GM18498 (cell line): ENCODE data around the gene RNASEH2C.
"Not testable (repeated sequence)": the region's sequence is repeated elsewhere in the genome, so short reads cannot be mapped to it uniquely, and the experiment has no call there.

Source experiments
- ATAC-seq: cut with Tn5 transposase; IDR thresholded peaks from one replicate; pipeline ENCODE4 v1.9.1; 2021; ENCODE audit warnings: mild to moderate bottlenecking, moderate library complexity; ENCODE audit not compliant: unreplicated experiment

The RNASEH2C gene

GRCh38 chr11:65720211-65720934 is at the start of gene RNASEH2C:
RNASEH2C (minus strand) TSS chr11:65720798; CDS start chr11:65720758, 40 bp downstream.
- peak; percentile 85 for ATAC-seq

DNA sequence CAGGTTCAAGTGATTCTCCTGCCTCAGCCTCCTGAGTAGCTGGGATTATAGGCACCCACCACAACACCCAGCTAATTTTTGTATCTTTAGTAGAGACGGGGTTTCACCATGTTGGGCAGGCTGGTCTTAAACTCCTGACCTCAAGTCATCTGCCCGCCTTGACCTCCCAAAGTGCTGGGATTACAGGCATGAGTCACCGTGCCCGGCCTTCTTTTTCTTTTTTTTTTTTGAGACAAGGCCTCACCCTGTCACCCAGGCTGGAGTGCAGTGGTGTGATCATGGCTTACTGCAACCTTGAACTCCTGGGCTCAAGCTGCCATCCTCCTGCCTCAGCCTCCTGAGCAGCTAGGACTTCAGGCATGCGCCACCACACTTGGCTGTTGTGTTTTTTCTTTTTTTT is 47.2 kb upstream of the RNASEH2C start:
- ATAC-seq, result not testable (repeated sequence)

DNA sequence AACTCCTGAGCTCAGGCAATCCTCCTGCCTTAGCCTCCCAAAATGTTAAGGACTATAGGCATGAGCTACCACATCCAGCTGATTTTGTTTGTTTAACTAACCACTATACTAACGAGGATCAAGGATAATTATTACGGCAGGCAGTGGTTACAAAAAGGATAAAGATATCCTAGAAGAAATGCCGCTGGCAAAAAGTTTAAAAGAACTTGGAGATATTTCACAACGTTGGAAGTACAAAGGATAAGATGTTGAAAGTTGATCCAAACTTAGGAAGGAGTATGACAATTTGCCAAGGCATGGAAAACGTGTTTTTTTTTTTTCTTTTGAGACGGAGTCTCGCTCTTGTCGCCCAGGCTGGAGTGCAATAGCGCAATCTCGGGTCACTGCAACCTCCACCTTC is 46.8 kb upstream of the RNASEH2C start:
- no peak for ATAC-seq

DNA sequence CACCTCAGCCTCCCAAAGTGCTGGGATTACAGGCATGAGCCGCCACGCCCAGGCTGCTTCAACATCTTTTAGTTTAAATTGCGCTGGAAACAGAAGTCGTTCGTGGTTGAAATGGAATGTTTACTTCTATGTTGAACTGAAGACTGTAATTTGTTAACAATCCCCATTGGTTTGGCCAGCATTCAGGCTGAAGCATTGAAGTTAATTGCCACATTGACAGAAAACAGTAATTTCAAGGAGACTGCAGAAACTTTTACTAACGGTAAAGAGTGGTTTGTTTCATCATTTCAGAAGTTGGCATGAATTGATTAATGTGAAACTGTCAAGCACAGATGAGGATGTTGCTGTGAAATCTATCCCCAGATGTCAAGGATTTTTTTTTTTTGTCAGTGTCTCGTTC is 45.9 kb upstream of the RNASEH2C start:
- ATAC-seq, result no peak

- no peak for ATAC-seq
These were observed 43.8 kb upstream of the RNASEH2C start for GRCh38 chr11:65764434-65764833.

DNA sequence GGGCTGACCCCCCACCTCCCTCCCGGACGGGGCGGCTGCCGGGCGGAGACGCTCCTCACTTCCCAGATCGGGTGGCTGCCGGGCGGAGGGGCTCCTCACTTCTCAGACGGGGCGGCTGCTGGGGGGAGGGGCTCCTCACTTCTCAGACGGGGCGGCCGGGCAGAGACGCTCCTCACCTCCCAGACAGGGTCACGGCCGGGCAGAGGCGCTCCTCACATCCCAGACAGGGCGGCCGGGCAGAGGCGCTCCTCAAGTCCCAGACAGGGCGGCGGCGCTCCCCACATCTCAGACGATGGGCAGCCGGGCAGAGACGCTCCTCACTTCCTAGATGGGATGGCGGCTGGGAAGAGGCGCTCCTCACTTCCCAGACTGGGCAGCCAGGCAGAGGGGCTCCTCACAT is 42.2 kb upstream of the RNASEH2C start:
- ATAC-seq, result not testable (repeated sequence)

GRCh38 chr11:65762169-65762568 is 41.6 kb upstream of the RNASEH2C start:
- not testable (repeated sequence) for ATAC-seq

DNA sequence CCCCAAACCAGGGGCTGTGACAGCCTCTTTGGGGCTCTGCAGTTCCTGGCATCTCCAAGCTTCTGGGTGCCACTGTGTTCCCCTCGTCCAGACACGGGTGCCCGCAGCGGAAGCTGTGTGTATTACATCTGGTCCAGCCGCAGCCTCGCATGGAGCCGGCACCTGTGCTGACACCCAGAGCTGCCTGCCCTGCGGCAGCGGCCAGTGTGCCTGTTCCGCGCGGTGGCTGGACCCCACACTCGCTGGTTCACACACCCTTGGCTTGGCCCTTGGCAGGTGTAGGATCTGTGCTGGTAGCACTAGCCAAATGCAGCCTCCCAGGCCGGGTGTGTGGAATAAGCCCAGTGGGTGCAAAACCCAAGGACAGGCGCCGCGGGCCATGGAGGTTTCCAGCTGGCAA is 24.5 kb upstream of the RNASEH2C start:
- ATAC-seq, result no peak

- no peak for ATAC-seq
These were observed 24.1 kb upstream of the RNASEH2C start for GRCh38 chr11:65744699-65745042.

DNA sequence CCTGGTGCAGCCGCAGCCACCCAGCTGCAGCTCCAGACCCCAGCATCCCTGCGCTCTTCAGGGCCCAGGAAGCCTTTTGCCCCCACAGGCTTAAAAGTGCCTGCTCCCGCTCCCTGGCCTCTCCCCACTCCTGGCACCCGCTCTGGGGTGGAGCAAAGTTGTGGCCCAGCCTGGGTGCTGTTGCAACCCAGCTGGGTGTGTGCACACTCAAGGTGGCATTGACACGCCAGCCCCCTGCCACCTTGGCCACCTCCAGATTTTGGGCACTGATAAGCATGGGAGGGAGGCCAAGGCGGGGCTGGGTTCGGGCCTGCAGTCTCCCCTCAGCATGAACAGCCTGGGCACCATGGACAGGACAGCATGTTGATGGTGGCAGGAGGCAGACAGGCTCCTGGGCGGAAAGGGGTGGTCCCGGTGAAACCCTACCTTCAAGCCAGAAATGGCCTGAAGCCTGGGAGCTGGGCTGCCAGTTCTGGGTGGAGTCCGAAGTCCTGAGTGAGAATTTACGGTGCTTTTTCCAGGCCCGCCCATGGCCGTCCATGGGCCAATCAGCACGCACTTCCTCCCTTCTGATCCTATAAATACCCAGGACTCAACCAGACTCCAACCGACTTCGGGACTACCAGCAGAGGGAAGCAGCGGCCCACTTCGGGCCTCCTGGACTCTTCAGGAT is 23.6 kb upstream of the RNASEH2C start:
- no peak for ATAC-seq

GRCh38 chr11:65743681-65744025 is 23.1 kb upstream of the RNASEH2C start:
- ATAC-seq, result no peak

GRCh38 chr11:65742353-65742752 is 21.8 kb upstream of the RNASEH2C start:
- no peak for ATAC-seq

GRCh38 chr11:65741185-65741584 is 20.6 kb upstream of the RNASEH2C start:
- ATAC-seq, result no peak

DNA sequence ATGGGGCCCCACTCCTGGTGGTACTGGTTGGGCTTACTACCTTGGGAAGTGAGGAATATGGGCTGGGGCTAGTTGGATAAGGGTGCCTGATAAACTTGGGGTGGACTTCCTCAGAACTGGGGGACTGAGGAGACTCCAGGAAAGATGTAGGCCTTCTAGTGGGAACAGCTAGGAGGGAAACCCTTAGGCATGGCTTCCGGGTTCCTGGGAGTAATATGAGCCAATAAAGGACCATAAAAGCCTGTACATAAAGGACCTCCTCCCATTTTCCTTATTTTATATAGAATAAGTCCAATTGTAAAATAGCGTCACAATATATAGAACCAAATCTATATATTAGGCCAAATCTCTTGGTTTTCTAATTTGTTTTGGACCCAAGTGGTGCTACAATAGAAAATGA is 18.4 kb upstream of the RNASEH2C start:
- ATAC-seq, result no peak

DNA sequence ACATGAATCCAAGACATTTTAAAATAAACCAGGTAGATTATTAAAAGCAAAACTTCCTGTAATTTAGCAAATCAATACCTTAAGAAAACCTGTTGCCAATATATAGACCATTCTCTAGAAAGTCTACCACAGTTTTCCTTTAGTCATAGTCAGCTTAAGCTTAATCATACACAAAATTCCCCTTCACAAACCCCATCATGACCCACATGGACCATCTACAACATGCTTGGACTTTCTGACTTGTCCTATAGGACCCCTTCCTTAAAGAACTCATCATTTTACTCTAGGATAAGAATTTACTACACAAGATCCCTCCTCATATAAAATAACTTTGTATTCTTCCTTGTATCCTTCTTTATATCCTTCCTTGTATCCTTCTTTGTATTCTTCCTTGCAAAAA is 16.2 kb upstream of the RNASEH2C start:
- no peak for ATAC-seq

DNA sequence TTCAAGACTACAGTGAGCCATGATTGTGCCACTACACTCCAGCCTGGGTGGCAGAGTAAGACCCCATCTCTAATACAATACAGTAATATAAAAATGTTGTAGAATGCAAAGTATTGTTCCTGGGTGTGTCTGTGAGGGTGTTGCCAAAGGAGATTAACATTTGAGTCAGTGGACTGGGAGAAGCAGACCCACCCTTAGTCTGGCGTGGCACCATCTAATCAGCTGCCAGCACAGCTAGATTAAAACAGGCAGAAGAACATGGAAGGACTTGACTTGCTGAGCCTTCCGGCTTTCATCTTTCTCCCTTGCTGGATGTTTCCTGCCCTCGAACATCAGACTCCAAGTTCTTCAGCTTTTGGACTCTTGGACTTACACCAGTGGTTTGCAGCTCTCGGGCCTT is 14.5 kb upstream of the RNASEH2C start:
- not testable (repeated sequence) for ATAC-seq

DNA sequence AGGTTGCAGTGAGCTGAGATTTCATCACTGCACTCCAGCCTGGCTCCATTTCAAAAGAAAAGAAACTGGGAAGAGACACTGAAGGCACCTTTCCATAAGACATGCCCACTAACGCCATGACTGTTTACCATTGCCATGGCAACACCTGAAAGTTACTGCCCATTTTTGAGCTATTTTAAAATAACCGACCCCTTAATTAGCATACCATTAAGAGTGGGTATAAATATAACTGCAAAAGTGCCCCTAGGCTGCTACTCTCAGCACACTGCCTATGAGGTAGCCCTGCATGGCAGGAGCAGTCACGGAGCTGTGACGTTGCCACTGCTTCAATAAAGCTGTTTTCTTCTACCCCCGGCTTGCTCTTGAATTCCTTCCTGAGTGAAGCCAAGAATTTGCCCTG is 9.9 kb upstream of the RNASEH2C start:
- no peak for ATAC-seq

GRCh38 chr11:65727865-65728264 is 7.3 kb upstream of the RNASEH2C start:
- ATAC-seq, result no peak

DNA sequence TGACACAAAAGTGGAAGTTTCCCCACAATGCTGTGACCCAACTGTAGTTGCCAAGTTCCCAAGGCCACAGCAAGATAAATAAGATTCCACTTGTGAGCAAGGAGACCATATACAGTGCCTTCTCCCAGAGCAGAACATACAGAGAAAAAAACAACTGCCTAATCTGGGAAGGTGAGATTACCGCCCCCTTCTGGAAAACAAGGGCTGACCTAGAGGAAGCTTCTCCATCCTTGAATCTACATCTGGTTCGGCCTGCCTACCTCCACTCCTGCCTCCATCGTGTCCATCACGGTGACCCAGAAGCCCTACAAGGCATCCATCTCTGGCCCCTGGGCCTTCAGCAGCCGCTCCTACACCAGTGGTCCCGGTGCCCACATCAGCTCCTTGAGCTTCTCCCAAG is 6.1 kb upstream of the RNASEH2C start:
- ATAC-seq, result no peak

DNA sequence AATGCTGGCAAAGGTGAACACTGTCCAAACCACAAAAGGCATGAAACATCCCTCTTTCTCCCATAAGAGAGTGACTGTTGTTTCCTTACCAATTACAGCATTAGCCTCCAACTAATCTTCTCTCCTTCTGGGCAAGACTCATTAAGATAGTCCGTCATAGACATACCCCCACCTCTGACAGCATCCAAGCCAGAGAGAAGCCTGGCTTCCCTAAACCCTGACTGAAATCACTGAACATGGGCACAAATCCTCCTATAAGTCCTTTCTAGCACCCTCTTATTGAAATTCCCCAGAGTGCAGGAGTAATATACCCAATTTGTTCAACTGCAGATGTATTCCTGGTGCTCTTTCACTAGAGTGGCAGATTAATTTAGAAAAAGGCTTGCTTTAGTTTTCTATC is 1.7 kb upstream of the RNASEH2C start:
- ATAC-seq, result no peak

- ATAC-seq, result peak; percentile 11
These were observed 757 bp downstream of the RNASEH2C start for GRCh38 chr11:65719871-65720210.

GRCh38 chr11:65718964-65719492 is 1.6 kb downstream of the RNASEH2C start:
- no peak for ATAC-seq

DNA sequence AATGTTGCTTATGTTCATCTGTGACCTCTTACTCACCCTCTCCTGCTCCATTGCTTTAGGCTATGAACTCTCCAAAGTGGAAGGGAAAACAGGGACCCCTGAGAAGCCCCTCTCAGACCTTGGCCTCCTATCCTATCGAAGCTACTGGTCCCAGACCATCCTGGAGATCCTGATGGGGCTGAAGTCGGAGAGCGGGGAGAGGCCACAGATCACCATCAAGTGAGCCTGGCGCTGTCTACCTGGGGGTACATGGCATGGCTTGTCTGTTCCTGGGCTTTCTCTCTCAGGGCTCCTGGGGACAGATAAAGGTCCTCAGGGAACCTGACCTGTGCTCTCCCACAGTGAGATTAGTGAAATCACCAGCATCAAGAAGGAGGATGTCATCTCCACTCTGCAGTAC is 2.1 kb downstream of the RNASEH2C start:
- no peak for ATAC-seq
